ENCODE measurements around the gene FKBP5. TPM values are rescaled to one million over a fixed set of nuclear protein-coding genes. Genes with fewer than 3 reads are reported as not detected.

FKBP5 gene
- polyA plus RNA-seq, 1 experiment, result 7.6 TPM

DNA sequence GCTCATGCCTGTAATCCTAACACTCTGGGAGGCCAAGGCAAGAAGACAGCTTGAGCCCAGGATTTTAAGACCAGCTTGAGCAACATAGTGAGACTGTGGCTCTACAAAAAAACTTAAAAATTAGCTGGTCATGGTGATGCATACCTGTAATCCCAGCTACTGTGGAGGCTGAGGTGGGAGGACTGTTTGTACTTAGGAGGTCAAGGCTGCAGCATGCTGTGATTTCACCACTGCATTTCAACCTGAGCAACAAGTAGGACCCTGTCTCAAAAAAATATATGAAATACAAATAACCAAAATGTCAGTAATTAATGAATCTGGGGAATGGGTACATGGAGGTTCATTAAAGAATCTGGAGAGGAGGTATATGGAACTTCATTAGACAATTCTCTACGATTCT lies 9.9 kb downstream of the FKBP5 start:
- peak overlapping the region; percentile 68 for H3K27ac ChIP-seq (ENCODE audit: low read depth, low read length)
- no peak overlapping the region for H3K4me3 ChIP-seq (ENCODE audit: low read depth, low read length)
- TF ChIP-seq, protein P1, sequence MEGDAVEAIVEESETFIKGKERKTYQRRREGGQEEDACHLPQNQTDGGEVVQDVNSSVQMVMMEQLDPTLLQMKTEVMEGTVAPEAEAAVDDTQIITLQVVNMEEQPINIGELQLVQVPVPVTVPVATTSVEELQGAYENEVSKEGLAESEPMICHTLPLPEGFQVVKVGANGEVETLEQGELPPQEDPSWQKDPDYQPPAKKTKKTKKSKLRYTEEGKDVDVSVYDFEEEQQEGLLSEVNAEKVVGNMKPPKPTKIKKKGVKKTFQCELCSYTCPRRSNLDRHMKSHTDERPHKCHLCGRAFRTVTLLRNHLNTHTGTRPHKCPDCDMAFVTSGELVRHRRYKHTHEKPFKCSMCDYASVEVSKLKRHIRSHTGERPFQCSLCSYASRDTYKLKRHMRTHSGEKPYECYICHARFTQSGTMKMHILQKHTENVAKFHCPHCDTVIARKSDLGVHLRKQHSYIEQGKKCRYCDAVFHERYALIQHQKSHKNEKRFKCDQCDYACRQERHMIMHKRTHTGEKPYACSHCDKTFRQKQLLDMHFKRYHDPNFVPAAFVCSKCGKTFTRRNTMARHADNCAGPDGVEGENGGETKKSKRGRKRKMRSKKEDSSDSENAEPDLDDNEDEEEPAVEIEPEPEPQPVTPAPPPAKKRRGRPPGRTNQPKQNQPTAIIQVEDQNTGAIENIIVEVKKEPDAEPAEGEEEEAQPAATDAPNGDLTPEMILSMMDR (IDR thresholded peaks at IDR 0.05; ENCODE audit: low read depth, low read length), result no peak
- no peaks in the 10 kb centered on the region for H3K9me3 ChIP-seq (ENCODE audit: control insufficient read depth, insufficient read depth, low read length)
- CTCF ChIA-PET, result interaction anchor here (1.0 to 1.5 kb wide), 2 partner anchors 58 to 126 kb away, joined by 3 to 4 read pairs; partner anchors contain the start of gene ARMC12
- DNase-seq (ENCODE audit: low read depth, low spot score), result no peak
- POLR2A ChIA-PET, result no interaction called here
- no peaks in the 10 kb centered on the region for H3K27me3 ChIP-seq (ENCODE audit: control insufficient read depth, insufficient read depth, low read length)

GRCh38 chr6:35678021-35678654 lies 10.6 kb downstream of the FKBP5 start:
- Histone ChIP-seq H3K27me3 (ENCODE audit: control insufficient read depth, insufficient read depth, low read length) (no peaks in the 10 kb centered on the region), H3K27ac (ENCODE audit: low read depth, low read length) (no peak overlapping the region), H3K4me3 (ENCODE audit: low read depth, low read length) (no peak overlapping the region), H3K9me3 (ENCODE audit: control insufficient read depth, insufficient read depth, low read length) (no peaks in the 10 kb centered on the region)
- ChIA-PET POLR2A (interaction anchor here (0.6 kb wide), 1 partner anchor 1402 kb away, joined by 6 read pairs; no protein-coding TSS in a partner anchor), CTCF (interaction anchor here (0.6 to 1.5 kb wide), 3 partner anchors 15 to 126 kb away, joined by 3 to 4 read pairs (median 4); partner anchors contain the start of gene ARMC12)
- DNase-seq (ENCODE audit: low read depth, low spot score), result no peak
- TF ChIP-seq, protein P1 (IDR thresholded peaks at IDR 0.05; ENCODE audit: low read depth, low read length), result no peak

- DNase-seq (ENCODE audit: low read depth, low spot score), result no peak
- ChIA-PET CTCF (interaction anchor here (1.5 kb wide), 1 partner anchor 125 kb away, joined by 3 read pairs; no protein-coding TSS in a partner anchor), POLR2A (interaction anchor here (0.6 kb wide), 1 partner anchor 1402 kb away, joined by 6 read pairs; no protein-coding TSS in a partner anchor)
- Histone ChIP-seq H3K9me3 (ENCODE audit: control insufficient read depth, insufficient read depth, low read length) (no peaks in the 10 kb centered on the region), H3K27me3 (ENCODE audit: control insufficient read depth, insufficient read depth, low read length) (no peaks in the 10 kb centered on the region), H3K4me3 (ENCODE audit: low read depth, low read length) (no peak overlapping the region), H3K27ac (ENCODE audit: low read depth, low read length) (no peak overlapping the region)
- TF ChIP-seq, protein P1 (IDR thresholded peaks at IDR 0.05; ENCODE audit: low read depth, low read length), result no peak
These were observed 11.3 kb downstream of the FKBP5 start for GRCh38 chr6:35677456-35677855.

GRCh38 chr6:35675871-35676459 lies 12.8 kb downstream of the FKBP5 start:
- DNase-seq (ENCODE audit: low read depth, low spot score), result no peak
- CTCF ChIA-PET, result no interaction called here
- Histone ChIP-seq H3K27me3 (ENCODE audit: control insufficient read depth, insufficient read depth, low read length) (no peaks in the 10 kb centered on the region), H3K4me3 (ENCODE audit: low read depth, low read length) (no peak overlapping the region), H3K27ac (ENCODE audit: low read depth, low read length) (no peak overlapping the region), H3K9me3 (ENCODE audit: control insufficient read depth, insufficient read depth, low read length) (no peaks in the 10 kb centered on the region)
- TF ChIP-seq, protein P1 (IDR thresholded peaks at IDR 0.05; ENCODE audit: low read depth, low read length), result no peak
- POLR2A ChIA-PET, result no interaction called here

GRCh38 chr6:35674594-35674993 lies 14.1 kb downstream of the FKBP5 start:
- Histone ChIP-seq H3K9me3 (ENCODE audit: control insufficient read depth, insufficient read depth, low read length) (no peaks in the 10 kb centered on the region), H3K27ac (ENCODE audit: low read depth, low read length) (no peak overlapping the region), H3K27me3 (ENCODE audit: control insufficient read depth, insufficient read depth, low read length) (no peaks in the 10 kb centered on the region), H3K4me3 (ENCODE audit: low read depth, low read length) (no peak overlapping the region)
- no peak for DNase-seq (ENCODE audit: low read depth, low spot score)
- ChIA-PET CTCF (interaction anchor here (0.9 kb wide), 1 partner anchor 63 kb away, joined by 3 read pairs; no protein-coding TSS in a partner anchor), POLR2A (no interaction called here)
- TF ChIP-seq, protein P1 (IDR thresholded peaks at IDR 0.05; ENCODE audit: low read depth, low read length), result no peak
